OCI-LY7 (cell line): ENCODE measurements around the gene IL17RA. TPM values are rescaled to one million over a fixed set of nuclear protein-coding genes. Genes with fewer than 3 reads are reported as not detected.

Source experiments
- BruUV-seq: library from RNA; stranded (reverse); fragments of 400-500 nt; replicated peaks from 2 replicates; lab custom pipeline; 2021; lab: Mats Ljungman, UMichigan
- CTCF ChIA-PET: fragments of 300-600 bp; sonication (Branson Sonifier 250); formaldehyde crosslinking; loops from one replicate; lab custom pipeline; 2022; ENCODE audit warnings: antibody characterized with exemption; ENCODE audit not compliant: unreplicated experiment; lab: Charles Lee
- POLR2A ChIA-PET: fragments of 300-600 bp; sonication (Branson Sonifier 250); formaldehyde crosslinking; loops from one replicate; lab custom pipeline; 2022; ENCODE audit warnings: antibody characterized with exemption; lab: Charles Lee
- DNase-seq: peaks from one replicate; pipeline ENCODE4 v3.0.0-alpha.2; 2015; ENCODE audit warnings: low spot score
- H2AFZ ChIP-seq: fragments of 200-600 bp; sonication (generic), shearing (Covaris generic); 2 replicates; pipeline ENCODE4 v1.6.1; 2014; ENCODE audit warnings: mild to moderate bottlenecking, antibody characterized with exemption, low read length, moderate library complexity
- H3K27ac ChIP-seq: fragments of 200-600 bp; sonication (generic); 2 replicates; pipeline ENCODE4 v1.5.1; 2014; ENCODE audit warnings: mixed run types, low read depth, mild to moderate bottlenecking, moderate library complexity, low read length, inconsistent platforms; ENCODE audit not compliant: poor library complexity, severe bottlenecking
- H3K36me3 ChIP-seq: fragments of 200-600 bp; sonication (generic); 2 replicates; pipeline ENCODE4 v1.6.1; 2014; ENCODE audit warnings: mild to moderate bottlenecking, antibody characterized with exemption, low read length, moderate library complexity, mixed read lengths; ENCODE audit not compliant: insufficient read depth
- H3K4me1 ChIP-seq: fragments of 200-600 bp; sonication (generic); 2 replicates; pipeline ENCODE4 v1.5.1; 2014; ENCODE audit warnings: mild to moderate bottlenecking, low read length; ENCODE audit not compliant: insufficient read depth, poor library complexity, severe bottlenecking
- H3K4me2 ChIP-seq: fragments of 200-600 bp; sonication (generic); 2 replicates; pipeline ENCODE4 v1.6.1; 2014; ENCODE audit warnings: mild to moderate bottlenecking, low read length
- H3K4me3 ChIP-seq: fragments of 200-600 bp; sonication (generic); 2 replicates; pipeline ENCODE4 v1.5.1; 2014; ENCODE audit warnings: mild to moderate bottlenecking, low read depth, low read length; ENCODE audit not compliant: poor library complexity, severe bottlenecking
- H3K79me2 ChIP-seq: fragments of 200-600 bp; sonication (generic); 2 replicates; pipeline ENCODE4 v1.6.1; 2016; ENCODE audit warnings: low read depth, mild to moderate bottlenecking, low read length, moderate library complexity, mixed read lengths; ENCODE audit not compliant: insufficient read depth
- H3K9me2 ChIP-seq: fragments of 200-600 bp; sonication (generic); 2 replicates; pipeline ENCODE4 v1.6.1; 2016; ENCODE audit warnings: mild to moderate bottlenecking, low read length, mixed read lengths; ENCODE audit not compliant: insufficient read depth
- H3K9me3 ChIP-seq: fragments of 200-600 bp; sonication (generic); 2 replicates; pipeline ENCODE4 v1.6.1; 2014; ENCODE audit warnings: mild to moderate bottlenecking, mixed run types, low read length, mixed read lengths
- H4K20me1 ChIP-seq: fragments of 200-600 bp; sonication (generic); 2 replicates; pipeline ENCODE4 v1.6.1; 2014; ENCODE audit warnings: mild to moderate bottlenecking, antibody characterized with exemption, low read length, moderate library complexity, mixed read lengths; ENCODE audit not compliant: insufficient read depth
- CTCF ChIP-seq: fragments of 200-600 bp; sonication (generic); conservative IDR thresholded peaks from 2 replicates; pipeline ENCODE4 v1.5.1; 2014; ENCODE audit warnings: mild to moderate bottlenecking, antibody characterized with exemption, low read length, moderate library complexity, mixed read lengths
- EZH2phosphoT487 ChIP-seq: fragments of 200-600 bp; sonication (generic); IDR thresholded peaks from 2 replicates; pipeline ENCODE4 v1.6.1; 2018; ENCODE audit warnings: low read depth, borderline replicate concordance, mild to moderate bottlenecking, mixed run types, antibody characterized with exemption, low read length, moderate library complexity, mixed read lengths
- intact Hi-C: fragments of 100-400 bp; cut with micrococcal nuclease; formaldehyde crosslinking; loops from one replicate; pipeline ENCODE4 v1.10.0; 2022; ENCODE audit not compliant: unreplicated experiment
- total RNA-seq, 2 experiments: library from RNA; depleted of rRNA in 1 of 2; stranded (reverse); fragments of >200 nt in 1 of 2; shearing (Covaris generic) in 1 of 2; gene quantifications; 2 replicates each; pipeline ENCODE4 v1.2.3, GENCODE V29; 2014 to 2022

Gene IL17RA
- total RNA-seq, 2 experiments from 2014 or later, result 7.8 to 10.9 TPM

- no peak overlapping the region for H2AFZ ChIP-seq
- no TSS peak for BruUV-seq
These were observed 1.5 kb downstream of the IL17RA start for GRCh38 chr22:17086296-17086695.

GRCh38 chr22:17086788-17087497 is 2.1 kb downstream of the IL17RA start:
- ChIA-PET POLR2A (interaction anchor here (0.6 to 0.7 kb wide), 2 partner anchors 30 to 290 kb away, joined by 3 read pairs; no protein-coding TSS in a partner anchor), CTCF (no interaction called here)
- Histone ChIP-seq H4K20me1 (peaks cover 5% of the 10 kb centered on the region; the same call in 1 of the 2 replicates), H3K4me3 (peak overlapping the region; percentile 92), H2AFZ (no peak overlapping the region), H3K4me2 (peak overlapping the region; percentile 92), H3K9me3 (no peaks in the 10 kb centered on the region), H3K36me3 (no peaks in the 10 kb centered on the region), H3K79me2 (no peaks in the 10 kb centered on the region), H3K27ac (peak overlapping the region; percentile 63), H3K4me1 (peaks cover 53% of the 10 kb centered on the region), H3K9me2 (no peaks in the 10 kb centered on the region)
- peak; percentile 62 for DNase-seq
- intact Hi-C loops, result loop anchor here (2.0 kb wide), 1 partner anchor 72 kb away; the partner anchor contains the start of gene HDHD5
- BruUV-seq, result no TSS peak
- TF ChIP-seq CTCF (no peak), EZH2phosphoT487 (no peak)

More at GRCh38 chr22:17086296-17086695, 1.5 kb downstream of the IL17RA start:
- DNase-seq, result no peak
- intact Hi-C loops, result loop anchor here (2.0 kb wide), 1 partner anchor 73 kb away; the partner anchor contains the start of gene HDHD5
- ChIA-PET CTCF (no interaction called here), POLR2A (no interaction called here)
- Histone ChIP-seq H3K27ac (peak overlapping the region; percentile 63), H3K79me2 (no peaks in the 10 kb centered on the region), H3K4me3 (peak overlapping the region; percentile 92), H3K4me2 (peak overlapping the region; percentile 92), H4K20me1 (peaks cover 5% of the 10 kb centered on the region; the same call in 1 of the 2 replicates), H3K36me3 (no peaks in the 10 kb centered on the region), H3K9me3 (no peaks in the 10 kb centered on the region), H3K9me2 (no peaks in the 10 kb centered on the region), H3K4me1 (peaks cover 53% of the 10 kb centered on the region)
- no peak for TF ChIP-seq EZH2phosphoT487
- TF ChIP-seq CTCF, result no peak
